MM.1S (cell line): ENCODE data around the gene STXBP1.

Experiments used
- DNase-seq: peaks from one replicate; pipeline ENCODE4 v3.0.0-alpha.2; 2015
- H2AFZ ChIP-seq: fragments of 300-600 bp; sonication (generic); 2 replicates; pipeline ENCODE4 v1.6.0; 2016; ENCODE audit warnings: antibody characterized with exemption, low read length
- H3F3A ChIP-seq: fragments of 300-600 bp; sonication (generic); 2 replicates; pipeline ENCODE4 v1.6.1; 2016; ENCODE audit warnings: mild to moderate bottlenecking, antibody characterized with exemption, low read length, moderate library complexity, mixed read lengths; ENCODE audit not compliant: insufficient read depth
- H3K27ac ChIP-seq: fragments of 300-600 bp; sonication (generic); 2 replicates; pipeline ENCODE4 v1.5.1; 2016; ENCODE audit warnings: mild to moderate bottlenecking, low read length
- H3K27me3 ChIP-seq: fragments of 300-600 bp; sonication (generic); replicated peaks from 2 replicates; pipeline ENCODE4 v1.6.0; 2016; ENCODE audit warnings: low read length; ENCODE audit not compliant: insufficient read depth
- H3K36me3 ChIP-seq: fragments of 300-600 bp; sonication (generic); replicated peaks from 2 replicates; pipeline ENCODE4 v1.6.1; 2016; ENCODE audit warnings: mild to moderate bottlenecking, low read length, mixed read lengths; ENCODE audit not compliant: insufficient read depth
- H3K4me1 ChIP-seq: fragments of 300-600 bp; sonication (generic); 2 replicates; pipeline ENCODE4 v1.6.1; 2016; ENCODE audit warnings: low read length, mixed read lengths
- H3K4me2 ChIP-seq: fragments of 300-600 bp; sonication (generic); 2 replicates; pipeline ENCODE4 v1.6.0; 2016; ENCODE audit warnings: low read depth, low read length
- H3K4me3 ChIP-seq: fragments of 300-600 bp; sonication (generic); 2 replicates; pipeline ENCODE4 v1.5.1; 2016; ENCODE audit warnings: low read length, mixed read lengths
- H3K79me2 ChIP-seq: fragments of 300-600 bp; sonication (generic); 2 replicates; pipeline ENCODE4 v1.6.1; 2016; ENCODE audit warnings: mixed run types, low read length, mixed read lengths
- H3K9ac ChIP-seq: fragments of 300-600 bp; sonication (generic); 2 replicates; pipeline ENCODE4 v1.6.1; 2016; ENCODE audit warnings: low read length, mixed read lengths
- H3K9me2 ChIP-seq: fragments of 300-600 bp; sonication (generic); replicated peaks from 2 replicates; pipeline ENCODE4 v1.6.1; 2016; ENCODE audit warnings: mild to moderate bottlenecking, low read length, mixed read lengths; ENCODE audit not compliant: insufficient read depth
- H3K9me3 ChIP-seq: fragments of 300-600 bp; sonication (generic); replicated peaks from 2 replicates; pipeline ENCODE4 v1.6.1; 2016; ENCODE audit warnings: mild to moderate bottlenecking, low read length, mixed read lengths; ENCODE audit not compliant: insufficient read depth
- H4K20me1 ChIP-seq: fragments of 300-600 bp; sonication (generic); 2 replicates; pipeline ENCODE4 v1.6.1; 2016; ENCODE audit warnings: mild to moderate bottlenecking, low read length, moderate library complexity, mixed read lengths; ENCODE audit not compliant: insufficient read depth
- EZH2 ChIP-seq: fragments of 300-600 bp; sonication (generic); optimal IDR thresholded peaks from 2 replicates; pipeline ENCODE3; 2017; ENCODE audit warnings: low read depth, mild to moderate bottlenecking, antibody characterized with exemption, low read length, mixed read lengths
- EZH2phosphoT487 ChIP-seq: fragments of 300-600 bp; sonication (generic); IDR thresholded peaks from 2 replicates; pipeline ENCODE4 v1.6.1; 2018; ENCODE audit warnings: antibody characterized with exemption, low read length
- TF ChIP-seq, protein P1 (sequence below): fragments of 300-600 bp; sonication (generic); IDR thresholded peaks from 2 replicates; pipeline ENCODE4 v1.5.1; 2016; ENCODE audit warnings: antibody characterized with exemption, low read length, mixed read lengths

The STXBP1 gene

DNA sequence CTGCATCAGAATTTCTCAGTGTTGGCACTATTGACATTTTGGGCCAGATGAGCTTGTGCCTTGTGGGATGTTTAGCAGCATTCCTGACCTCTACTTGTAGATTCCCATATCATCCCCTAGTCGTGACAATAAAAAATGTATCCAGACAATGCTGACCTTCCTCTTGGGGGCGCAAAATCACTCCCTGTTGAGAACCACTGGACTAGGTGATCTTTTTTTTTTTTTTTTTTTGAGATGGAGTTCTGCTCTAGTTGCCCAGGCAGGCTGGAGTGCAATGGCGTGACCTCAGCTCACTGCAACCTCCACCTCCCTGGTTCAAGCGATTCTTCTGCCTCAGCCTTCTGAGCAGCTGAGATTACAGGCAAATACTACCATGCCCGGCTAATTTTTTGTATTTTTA is 22.6 kb downstream of the STXBP1 start:
- DNase-seq = no peak

DNA sequence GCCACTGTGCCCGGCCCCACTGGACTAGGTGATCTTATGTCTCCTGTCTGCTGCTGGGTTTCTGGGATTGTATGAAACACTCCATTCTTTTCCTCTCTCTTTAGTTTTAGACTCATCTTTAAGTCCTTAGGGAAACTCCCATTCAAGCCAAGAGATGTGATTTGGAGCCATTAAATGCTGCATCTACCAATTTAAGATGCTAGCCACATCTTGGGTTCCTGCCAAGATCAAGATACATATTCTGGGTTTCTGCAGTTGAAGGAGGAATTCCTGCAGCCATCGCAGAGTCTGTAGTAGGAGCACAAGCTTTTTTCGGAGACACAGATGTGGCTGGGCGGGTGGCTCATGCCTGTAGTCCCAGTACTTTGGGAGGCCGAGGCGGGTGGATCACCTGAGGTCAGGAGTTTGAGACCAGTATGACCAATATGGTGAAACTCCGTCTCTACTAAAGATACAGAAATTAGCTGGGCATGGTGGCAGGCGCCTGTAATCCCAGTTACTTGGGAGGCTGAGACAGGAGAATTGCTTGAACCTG is 23.2 kb downstream of the STXBP1 start:
- no peaks in the 10 kb centered on the region for H3K36me3 ChIP-seq
- TF ChIP-seq EZH2phosphoT487 (no peak), EZH2 (no peak)
- TF ChIP-seq, protein P1, sequence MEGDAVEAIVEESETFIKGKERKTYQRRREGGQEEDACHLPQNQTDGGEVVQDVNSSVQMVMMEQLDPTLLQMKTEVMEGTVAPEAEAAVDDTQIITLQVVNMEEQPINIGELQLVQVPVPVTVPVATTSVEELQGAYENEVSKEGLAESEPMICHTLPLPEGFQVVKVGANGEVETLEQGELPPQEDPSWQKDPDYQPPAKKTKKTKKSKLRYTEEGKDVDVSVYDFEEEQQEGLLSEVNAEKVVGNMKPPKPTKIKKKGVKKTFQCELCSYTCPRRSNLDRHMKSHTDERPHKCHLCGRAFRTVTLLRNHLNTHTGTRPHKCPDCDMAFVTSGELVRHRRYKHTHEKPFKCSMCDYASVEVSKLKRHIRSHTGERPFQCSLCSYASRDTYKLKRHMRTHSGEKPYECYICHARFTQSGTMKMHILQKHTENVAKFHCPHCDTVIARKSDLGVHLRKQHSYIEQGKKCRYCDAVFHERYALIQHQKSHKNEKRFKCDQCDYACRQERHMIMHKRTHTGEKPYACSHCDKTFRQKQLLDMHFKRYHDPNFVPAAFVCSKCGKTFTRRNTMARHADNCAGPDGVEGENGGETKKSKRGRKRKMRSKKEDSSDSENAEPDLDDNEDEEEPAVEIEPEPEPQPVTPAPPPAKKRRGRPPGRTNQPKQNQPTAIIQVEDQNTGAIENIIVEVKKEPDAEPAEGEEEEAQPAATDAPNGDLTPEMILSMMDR = no peak
- no peaks in the 10 kb centered on the region for H3K27me3 ChIP-seq
- H3K9me3 ChIP-seq = no peaks in the 10 kb centered on the region
- DNase-seq = no peak
- H3K4me2 ChIP-seq = no peak overlapping the region
- H2AFZ ChIP-seq = no peak overlapping the region
- no peaks in the 10 kb centered on the region for H3K9me2 ChIP-seq
- H3F3A ChIP-seq = no peaks in the 10 kb centered on the region
- H3K4me1 ChIP-seq = no peaks in the 10 kb centered on the region
- H3K9ac ChIP-seq = no peak overlapping the region
- no peaks in the 10 kb centered on the region for H4K20me1 ChIP-seq
- no peak overlapping the region for H3K27ac ChIP-seq
- H3K4me3 ChIP-seq = no peak overlapping the region
- no peaks in the 10 kb centered on the region for H3K79me2 ChIP-seq

More for the DNA sequence above, 22.6 kb downstream of the STXBP1 start:
- no peak overlapping the region for H3K27ac ChIP-seq
- H2AFZ ChIP-seq = no peak overlapping the region
- no peaks in the 10 kb centered on the region for H3F3A ChIP-seq
- H3K79me2 ChIP-seq = no peaks in the 10 kb centered on the region
- no peak overlapping the region for H3K4me2 ChIP-seq
- no peaks in the 10 kb centered on the region for H3K4me1 ChIP-seq
- no peak overlapping the region for H3K9ac ChIP-seq
- no peaks in the 10 kb centered on the region for H4K20me1 ChIP-seq
- H3K27me3 ChIP-seq = no peaks in the 10 kb centered on the region
- H3K4me3 ChIP-seq = no peak overlapping the region
- H3K9me2 ChIP-seq = no peaks in the 10 kb centered on the region
- no peaks in the 10 kb centered on the region for H3K36me3 ChIP-seq
- H3K9me3 ChIP-seq = no peaks in the 10 kb centered on the region
- TF ChIP-seq, protein P1 = no peak

DNA sequence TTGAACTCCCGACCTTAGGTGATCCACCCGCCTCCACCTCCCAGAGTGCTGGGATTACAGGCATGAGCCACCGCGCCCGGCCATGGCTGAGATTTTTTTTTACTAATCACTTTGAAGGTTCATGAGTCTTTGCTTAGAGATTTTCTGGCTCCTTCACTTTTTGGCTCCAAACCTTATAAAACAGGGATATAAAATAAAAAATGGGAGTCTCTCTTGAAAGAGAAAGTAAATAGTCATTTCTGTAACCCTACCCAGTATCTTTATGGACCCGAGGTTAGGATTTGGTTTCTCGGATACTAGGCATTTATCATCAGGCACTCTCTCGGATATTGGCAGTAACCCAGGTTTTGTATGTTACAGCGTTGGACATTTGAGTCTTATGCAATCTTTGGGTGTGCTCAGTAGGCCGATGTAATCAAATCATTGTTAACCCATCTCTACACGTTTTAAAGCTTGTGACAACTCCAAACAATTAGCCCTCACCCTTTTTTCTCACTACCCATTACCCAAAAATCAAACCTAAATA is 25.3 kb downstream of the STXBP1 start:
- Histone ChIP-seq H3K27ac (no peak overlapping the region), H3K79me2 (no peaks in the 10 kb centered on the region), H3K4me1 (0 out of 2 replicates have a peak, but pooled peaks cover 2% of the 10 kb centered on the region), H3K4me2 (no peak overlapping the region), H4K20me1 (no peaks in the 10 kb centered on the region), H3K36me3 (no peaks in the 10 kb centered on the region), H3F3A (no peaks in the 10 kb centered on the region), H3K9me3 (no peaks in the 10 kb centered on the region), H3K4me3 (no peak overlapping the region), H3K9ac (no peak overlapping the region), H2AFZ (no peak overlapping the region), H3K27me3 (no peaks in the 10 kb centered on the region), H3K9me2 (no peaks in the 10 kb centered on the region)
- TF ChIP-seq, protein P1 = no peak
- TF ChIP-seq EZH2phosphoT487 = no peak
- TF ChIP-seq EZH2 = no peak
- no peak for DNase-seq
